NB4 (cell line): ENCODE data around the gene MTHFD1L.
A peak's percentile ranks its signal among the peaks of the same experiment; 100 is the strongest.

Experiments used
- DNase-seq: peaks from one replicate; pipeline ENCODE4 v3.0.0; 2010; ENCODE audit warnings: low read depth
- H3K4me3 ChIP-seq: one replicate; pipeline ENCODE4 v1.5.1; 2011; ENCODE audit warnings: mild to moderate bottlenecking, low read depth, low read length, moderate library complexity
- MYC ChIP-seq: IDR thresholded peaks from 2 replicates; pipeline ENCODE4 v1.6.1; 2011; ENCODE audit warnings: low read depth, low read length
- POLR2A ChIP-seq: IDR thresholded peaks from 2 replicates; pipeline ENCODE4 v1.6.1; 2011; ENCODE audit warnings: mild to moderate bottlenecking; ENCODE audit not compliant: insufficient read length; ENCODE audit errors: extremely low read depth
- TF ChIP-seq, protein P1 (sequence below): IDR thresholded peaks from 2 replicates; pipeline ENCODE4 v1.6.1; 2011; ENCODE audit warnings: low read depth, low read length
- TF ChIP-seq, protein P2 (sequence below): IDR thresholded peaks from one replicate; pipeline ENCODE4 v1.5.1; 2012; ENCODE audit warnings: low read depth, low read length

Gene MTHFD1L

GRCh38 chr6:150899231-150899630, 33.7 kb downstream of the MTHFD1L start:
- no peak overlapping the region for H3K4me3 ChIP-seq
- DNase-seq, result no peak
- TF ChIP-seq MYC (no peak), POLR2A (no peak)
- TF ChIP-seq, protein P1, sequence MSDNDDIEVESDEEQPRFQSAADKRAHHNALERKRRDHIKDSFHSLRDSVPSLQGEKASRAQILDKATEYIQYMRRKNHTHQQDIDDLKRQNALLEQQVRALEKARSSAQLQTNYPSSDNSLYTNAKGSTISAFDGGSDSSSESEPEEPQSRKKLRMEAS, result no peak
- TF ChIP-seq, protein P2, sequence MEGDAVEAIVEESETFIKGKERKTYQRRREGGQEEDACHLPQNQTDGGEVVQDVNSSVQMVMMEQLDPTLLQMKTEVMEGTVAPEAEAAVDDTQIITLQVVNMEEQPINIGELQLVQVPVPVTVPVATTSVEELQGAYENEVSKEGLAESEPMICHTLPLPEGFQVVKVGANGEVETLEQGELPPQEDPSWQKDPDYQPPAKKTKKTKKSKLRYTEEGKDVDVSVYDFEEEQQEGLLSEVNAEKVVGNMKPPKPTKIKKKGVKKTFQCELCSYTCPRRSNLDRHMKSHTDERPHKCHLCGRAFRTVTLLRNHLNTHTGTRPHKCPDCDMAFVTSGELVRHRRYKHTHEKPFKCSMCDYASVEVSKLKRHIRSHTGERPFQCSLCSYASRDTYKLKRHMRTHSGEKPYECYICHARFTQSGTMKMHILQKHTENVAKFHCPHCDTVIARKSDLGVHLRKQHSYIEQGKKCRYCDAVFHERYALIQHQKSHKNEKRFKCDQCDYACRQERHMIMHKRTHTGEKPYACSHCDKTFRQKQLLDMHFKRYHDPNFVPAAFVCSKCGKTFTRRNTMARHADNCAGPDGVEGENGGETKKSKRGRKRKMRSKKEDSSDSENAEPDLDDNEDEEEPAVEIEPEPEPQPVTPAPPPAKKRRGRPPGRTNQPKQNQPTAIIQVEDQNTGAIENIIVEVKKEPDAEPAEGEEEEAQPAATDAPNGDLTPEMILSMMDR, result no peak

DNA sequence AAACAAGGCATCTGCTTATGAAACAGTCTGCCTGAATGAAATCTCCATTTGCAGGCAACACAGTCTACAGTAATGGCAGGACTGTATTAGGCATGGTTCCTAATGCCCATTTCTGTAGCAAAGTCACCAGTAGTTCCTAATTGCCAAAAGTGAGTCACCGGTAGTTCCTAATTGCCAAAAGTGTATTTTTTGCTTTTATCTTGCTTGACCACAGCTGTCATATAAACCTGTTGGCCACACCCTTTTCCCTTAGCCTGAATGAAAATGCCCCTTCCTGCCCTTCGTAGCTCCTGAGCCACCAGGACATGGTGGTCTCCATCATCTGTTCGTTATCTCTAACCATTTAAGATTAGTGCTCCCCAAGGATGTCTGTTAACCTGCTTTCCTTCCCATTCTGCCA, 34.5 kb downstream of the MTHFD1L start:
- TF ChIP-seq, protein P2, result no peak
- TF ChIP-seq MYC, result no peak
- no peak for TF ChIP-seq POLR2A
- TF ChIP-seq, protein P1, result no peak
- H3K4me3 ChIP-seq, result no peak overlapping the region
- no peak for DNase-seq

GRCh38 chr6:150902142-150902776, 36.8 kb downstream of the MTHFD1L start:
- TF ChIP-seq MYC (no peak), POLR2A (no peak)
- TF ChIP-seq, protein P1, result no peak
- TF ChIP-seq, protein P2, result no peak
- no peak for DNase-seq

GRCh38 chr6:150905769-150906168, 40.3 kb downstream of the MTHFD1L start:
- TF ChIP-seq MYC, result no peak
- TF ChIP-seq, protein P2, result peak; percentile 51
- H3K4me3 ChIP-seq, result no peak overlapping the region

More at GRCh38 chr6:150902142-150902776, 36.8 kb downstream of the MTHFD1L start:
- no peak overlapping the region for H3K4me3 ChIP-seq

DNA sequence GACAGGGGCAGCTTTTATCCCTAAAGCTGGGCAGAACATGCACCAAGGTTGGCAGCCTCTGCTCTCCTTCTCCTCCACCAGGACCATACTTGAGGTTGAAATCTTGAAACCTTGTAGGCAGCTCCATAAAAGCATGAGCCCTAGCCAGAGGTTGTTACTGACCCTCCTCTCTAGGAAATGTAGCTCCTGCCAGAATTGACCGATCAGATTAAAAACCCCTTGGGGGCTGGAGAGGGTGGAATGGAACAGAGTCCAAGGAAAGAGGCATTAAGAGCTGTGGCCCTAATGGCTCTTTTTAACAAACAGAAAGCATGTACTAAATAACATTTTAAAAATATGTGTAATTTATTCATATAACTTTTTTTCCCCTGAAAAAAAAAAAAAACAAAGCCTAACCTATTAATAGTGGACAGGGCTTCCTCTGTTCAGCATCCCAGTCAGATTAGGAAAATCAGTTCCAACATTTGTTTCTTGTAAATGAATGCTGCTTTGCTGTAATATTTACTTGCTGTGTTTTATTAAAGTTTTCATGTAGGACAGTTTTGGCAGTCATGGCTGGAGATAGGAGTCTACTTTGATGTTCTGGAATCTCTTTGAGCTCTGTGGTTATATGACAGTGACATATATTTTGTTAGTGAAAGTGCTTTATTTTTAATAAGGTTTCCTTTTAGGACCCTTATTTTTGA, 41.3 kb downstream of the MTHFD1L start:
- DNase-seq, result no peak
- H3K4me3 ChIP-seq, result no peak overlapping the region
- TF ChIP-seq POLR2A (no peak), MYC (no peak)
- TF ChIP-seq, protein P2, result no peak
- TF ChIP-seq, protein P1, result no peak

More at GRCh38 chr6:150905769-150906168, 40.3 kb downstream of the MTHFD1L start:
- peak; percentile 25 for DNase-seq

DNA sequence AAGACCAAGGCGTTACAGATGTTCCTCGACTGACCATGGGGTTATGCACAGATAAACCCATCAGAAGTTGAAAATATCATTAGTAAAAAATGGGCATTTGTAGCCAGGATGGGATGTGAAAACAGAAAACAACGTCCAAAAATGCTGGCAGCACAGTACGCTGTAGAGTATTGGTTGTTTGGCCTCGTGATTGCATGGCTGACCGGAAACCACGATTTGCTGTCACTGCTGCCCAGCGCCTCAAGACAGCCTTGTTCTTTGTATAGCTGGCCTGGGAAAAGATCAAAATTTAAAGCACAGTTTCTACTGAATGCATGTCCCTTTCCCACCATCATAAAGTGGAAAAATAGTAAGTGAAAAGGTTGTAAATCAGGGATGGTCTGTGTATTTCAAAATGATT, 41.9 kb downstream of the MTHFD1L start:
- no peak overlapping the region for H3K4me3 ChIP-seq
- no peak for DNase-seq
- no peak for TF ChIP-seq POLR2A
- TF ChIP-seq, protein P1, result no peak
- no peak for TF ChIP-seq MYC
- TF ChIP-seq, protein P2, result no peak
